ENCODE data around the gene PKLR. TPM values are rescaled to one million over a fixed set of nuclear protein-coding genes. Genes with fewer than 3 reads are reported as not detected.

The PKLR gene
- total RNA-seq, 4 donors from 2014 or later, result 0.21 TPM; not detected in 3

GRCh38 chr1:155256058-155256852 lies 45.0 kb downstream of the PKLR start:
- TF ChIP-seq POLR2A (IDR thresholded peaks at IDR 0.05), result no peak
- no peak for TF ChIP-seq CTCF (IDR thresholded peaks at IDR 0.05)
- no peaks in the 10 kb centered on the region for H3K36me3 ChIP-seq
- no peak for DNase-seq
- intact Hi-C loops (cut with DNase I; ENCODE audit: low total_unique reads), result no loop called here
- no peaks in the 10 kb centered on the region for H3K9me3 ChIP-seq
- H3K4me1 ChIP-seq, result peaks cover 7 to 19% of the 10 kb centered on the region in 2 donors
- peak overlapping the region; percentile 64 to 92 for H3K4me3 ChIP-seq
- H3K27ac ChIP-seq, result peak overlapping the region; percentile 95 to 98
- no peaks in the 10 kb centered on the region for H3K27me3 ChIP-seq

GRCh38 chr1:155255243-155256007 lies 45.8 kb downstream of the PKLR start, which contains the start of gene ENTREP3:
ENTREP3 (minus strand) TSS chr1:155255483; CDS start chr1:155254877, 606 bp downstream.
- Histone ChIP-seq H3K4me1 (peaks cover 2 to 15% of the 10 kb centered on the region in 2 donors), H3K4me3 (peak within 1 kb of the TSS; percentile 64 to 92), H3K9me3 (no peaks in the 10 kb centered on the region), H3K36me3 (no peaks in the 10 kb centered on the region), H3K27me3 (no peaks in the 10 kb centered on the region), H3K27ac (peak within 1 kb of the TSS; percentile 95 to 98)
- intact Hi-C loops (cut with DNase I; ENCODE audit: low total_unique reads), result no loop called here
- peak; percentile 87 to 90 for DNase-seq
- peak; percentile 55 to 59 for TF ChIP-seq POLR2A (IDR thresholded peaks at IDR 0.05)
- TF ChIP-seq CTCF (IDR thresholded peaks at IDR 0.05), result peak in 2 of 4 experiments; percentile 18 to 39

- no peaks in the 10 kb centered on the region for H3K9me3 ChIP-seq
- peak overlapping the region; percentile 64 to 92 for H3K4me3 ChIP-seq
- DNase-seq, result peak; percentile 34 to 56
- H3K36me3 ChIP-seq, result no peaks in the 10 kb centered on the region
- TF ChIP-seq CTCF (IDR thresholded peaks at IDR 0.05), result peak in 1 of 4 experiments; percentile 4
- TF ChIP-seq POLR2A (IDR thresholded peaks at IDR 0.05), result no peak
- no peaks in the 10 kb centered on the region for H3K27me3 ChIP-seq
- intact Hi-C loops (cut with DNase I; ENCODE audit: low total_unique reads), result no loop called here
- peak overlapping the region; percentile 95 to 98 for H3K27ac ChIP-seq
- H3K4me1 ChIP-seq, result peaks cover 0 to 18% of the 10 kb centered on the region in 2 donors
Measured at GRCh38 chr1:155254714-155255242, 46.5 kb downstream of the PKLR start.

GRCh38 chr1:155254228-155254713 lies 47.0 kb downstream of the PKLR start:
- Histone ChIP-seq H3K27ac (peak overlapping the region; percentile 95 to 98), H3K4me3 (peak overlapping the region; percentile 64 to 92), H3K36me3 (no peaks in the 10 kb centered on the region), H3K9me3 (no peaks in the 10 kb centered on the region), H3K4me1 (peaks cover 0 to 18% of the 10 kb centered on the region in 2 donors), H3K27me3 (no peaks in the 10 kb centered on the region)
- no peak for DNase-seq
- no peak for TF ChIP-seq CTCF (IDR thresholded peaks at IDR 0.05)
- intact Hi-C loops (cut with DNase I; ENCODE audit: low total_unique reads), result no loop called here
